NCI-H187 treated with DMSO at 0.1 percent for 48 hours (cell line): ENCODE data around the gene SKIL.
"Not testable (repeated sequence)": the region's sequence is repeated elsewhere in the genome, so short reads cannot be mapped to it uniquely, and the experiment has no call there.

ENCODE experiments used
- DNase-seq: peaks from one replicate; lab custom pipeline; 2025; lab: John Stamatoyannopoulos, UW

SKIL gene, protein sequence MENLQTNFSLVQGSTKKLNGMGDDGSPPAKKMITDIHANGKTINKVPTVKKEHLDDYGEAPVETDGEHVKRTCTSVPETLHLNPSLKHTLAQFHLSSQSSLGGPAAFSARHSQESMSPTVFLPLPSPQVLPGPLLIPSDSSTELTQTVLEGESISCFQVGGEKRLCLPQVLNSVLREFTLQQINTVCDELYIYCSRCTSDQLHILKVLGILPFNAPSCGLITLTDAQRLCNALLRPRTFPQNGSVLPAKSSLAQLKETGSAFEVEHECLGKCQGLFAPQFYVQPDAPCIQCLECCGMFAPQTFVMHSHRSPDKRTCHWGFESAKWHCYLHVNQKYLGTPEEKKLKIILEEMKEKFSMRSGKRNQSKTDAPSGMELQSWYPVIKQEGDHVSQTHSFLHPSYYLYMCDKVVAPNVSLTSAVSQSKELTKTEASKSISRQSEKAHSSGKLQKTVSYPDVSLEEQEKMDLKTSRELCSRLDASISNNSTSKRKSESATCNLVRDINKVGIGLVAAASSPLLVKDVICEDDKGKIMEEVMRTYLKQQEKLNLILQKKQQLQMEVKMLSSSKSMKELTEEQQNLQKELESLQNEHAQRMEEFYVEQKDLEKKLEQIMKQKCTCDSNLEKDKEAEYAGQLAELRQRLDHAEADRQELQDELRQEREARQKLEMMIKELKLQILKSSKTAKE

DNA sequence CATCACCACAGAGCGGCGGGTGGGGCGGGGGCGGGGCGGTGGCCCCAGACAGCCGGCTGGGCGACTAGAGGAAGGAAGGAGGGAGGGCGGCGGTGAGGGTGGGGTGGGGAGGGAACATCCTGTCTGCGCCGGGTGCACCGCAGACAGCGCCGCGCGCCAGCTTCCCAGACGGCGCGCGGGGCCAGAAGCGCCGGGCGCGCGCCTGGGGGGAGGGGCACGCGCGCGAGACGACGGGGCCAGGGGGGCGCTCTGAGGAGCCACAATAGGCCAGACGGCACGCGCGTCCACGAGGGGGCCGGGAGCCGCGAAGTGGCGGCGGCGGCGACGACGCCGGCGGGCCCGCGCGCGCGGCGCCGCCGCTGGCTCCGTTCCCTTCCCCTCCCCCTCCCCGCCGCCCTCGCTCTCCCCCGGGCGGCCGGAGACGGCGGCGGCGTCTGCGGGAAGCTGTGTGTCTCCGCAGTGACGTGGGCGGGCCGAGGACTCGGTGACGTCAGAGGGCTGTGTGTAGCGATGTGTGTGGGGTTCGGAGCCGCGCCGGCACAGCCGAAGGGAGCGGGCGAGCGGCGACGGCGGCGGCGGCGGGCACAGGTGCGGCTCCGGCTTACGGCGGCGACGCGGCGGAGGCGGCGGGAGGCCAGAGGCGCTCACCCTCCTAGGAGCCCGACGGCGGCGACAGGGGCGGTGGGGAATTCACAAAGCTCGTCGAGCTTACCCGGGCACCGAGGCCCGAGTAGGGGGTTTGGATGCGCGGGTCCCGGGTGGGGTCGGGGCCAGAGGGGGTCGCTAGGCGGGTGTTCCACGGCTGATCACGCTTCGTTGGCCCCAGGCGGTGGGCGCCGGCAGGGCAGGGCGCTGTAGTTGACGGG is at the start of gene SKIL:
TSS of gene SKIL (plus strand) at position 540 of the 866 bp plus-strand sequence. CDS start 2,617 bp downstream, outside the sequence.
- peak; percentile 39 for DNase-seq

DNA sequence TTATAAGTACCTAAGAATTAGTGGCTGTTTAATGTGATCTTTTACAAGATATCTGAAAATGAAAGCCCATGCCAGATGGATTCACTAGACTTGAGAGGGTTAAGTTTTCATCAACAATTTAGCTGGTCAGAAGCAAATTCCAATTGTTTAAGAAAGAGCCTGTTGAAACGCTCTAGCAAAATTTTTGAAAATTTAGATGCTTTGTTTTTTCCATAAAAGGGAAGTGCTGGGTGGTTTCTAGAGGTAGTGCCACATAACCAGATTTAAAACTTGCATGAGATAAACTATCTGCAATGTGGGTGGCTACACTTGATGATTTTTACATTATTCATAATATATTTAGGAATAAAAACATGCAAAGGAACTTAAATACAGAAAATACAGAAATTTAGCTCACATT is 48.5 kb upstream of the SKIL start:
- DNase-seq: no peak

DNA sequence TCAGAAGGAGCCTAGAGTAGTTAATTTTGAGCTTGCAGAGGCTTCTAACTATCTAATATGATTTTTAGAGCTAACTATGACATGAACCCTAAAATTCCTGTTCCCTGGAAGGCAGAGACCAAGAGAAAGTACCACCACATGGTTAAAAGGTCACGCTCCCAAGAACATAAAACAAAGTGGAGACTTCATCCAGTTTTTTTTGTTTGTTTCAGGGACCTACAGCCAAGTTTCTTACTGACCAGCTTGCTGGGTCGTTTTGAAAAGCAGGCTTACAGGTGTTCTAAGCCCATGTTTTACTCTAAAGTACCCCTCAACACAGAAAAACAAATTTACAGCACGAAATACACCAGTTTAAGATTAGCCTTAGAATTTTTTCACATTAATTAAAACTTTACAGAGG is 39.6 kb upstream of the SKIL start:
- no peak for DNase-seq

DNA sequence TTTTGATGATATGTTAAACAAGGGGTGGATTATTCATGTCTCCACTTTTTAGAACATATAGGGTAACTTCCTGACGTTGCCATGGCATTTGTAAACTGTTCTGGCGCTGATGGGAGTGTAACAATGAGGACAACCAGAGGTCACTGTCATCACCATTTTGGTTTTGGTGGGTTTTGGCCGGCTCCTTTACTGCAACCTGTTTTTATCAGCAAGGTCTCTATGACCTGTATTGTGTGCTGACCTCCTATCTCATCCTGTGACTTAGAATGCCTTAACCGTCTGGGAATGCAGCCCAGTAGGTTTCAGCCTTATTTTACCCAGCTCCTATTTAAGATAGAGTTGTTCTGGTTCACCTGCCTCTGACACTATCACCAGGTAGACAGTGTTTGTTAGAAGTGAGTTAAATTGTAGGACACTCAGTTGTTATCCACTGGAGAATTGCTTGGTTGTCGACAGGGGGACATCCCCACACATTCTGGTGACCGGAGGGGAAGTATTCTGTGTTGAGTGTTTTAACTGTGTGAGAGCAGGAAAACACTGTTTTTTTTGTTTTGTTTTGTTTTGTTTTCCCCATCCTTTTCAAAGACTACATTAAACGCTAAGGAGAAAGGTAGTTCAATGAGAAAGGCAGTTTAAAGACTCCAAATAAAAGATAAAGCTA is 36.9 kb upstream of the SKIL start:
- DNase-seq: no peak

DNA sequence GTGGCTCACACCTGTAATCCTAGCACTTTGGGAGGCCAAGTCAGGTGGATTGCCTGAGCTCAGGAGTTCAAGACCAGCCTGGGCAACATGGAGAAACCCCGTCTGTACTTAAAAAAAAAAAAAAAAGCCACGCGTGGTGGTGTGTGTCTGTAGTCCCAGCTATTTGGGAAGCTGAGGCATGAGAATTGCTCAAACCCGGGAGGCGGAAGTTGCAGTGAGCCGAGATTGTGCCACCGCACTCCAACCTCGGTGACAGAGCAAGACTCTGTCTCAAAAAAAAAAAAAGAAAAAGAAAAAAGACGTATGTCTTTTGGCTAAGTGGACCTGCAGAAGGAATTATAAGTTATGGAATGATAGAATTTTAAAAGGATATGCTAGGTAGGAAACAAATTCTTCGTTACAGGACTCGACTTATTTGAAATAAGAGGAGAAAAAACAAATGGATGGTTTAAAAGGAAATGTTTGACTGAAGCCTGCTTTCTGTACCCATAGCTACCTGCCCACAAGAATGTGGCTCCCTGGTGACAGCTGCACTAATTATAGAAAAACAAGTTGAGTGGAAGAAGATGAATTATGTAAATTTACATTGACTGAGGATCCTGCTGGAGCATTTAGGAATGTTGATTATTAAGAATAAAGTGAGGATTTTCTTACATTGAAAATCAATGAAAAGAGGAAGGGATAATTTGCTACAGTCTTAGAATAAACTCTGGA is 36.0 kb upstream of the SKIL start:
- DNase-seq: no peak

DNA sequence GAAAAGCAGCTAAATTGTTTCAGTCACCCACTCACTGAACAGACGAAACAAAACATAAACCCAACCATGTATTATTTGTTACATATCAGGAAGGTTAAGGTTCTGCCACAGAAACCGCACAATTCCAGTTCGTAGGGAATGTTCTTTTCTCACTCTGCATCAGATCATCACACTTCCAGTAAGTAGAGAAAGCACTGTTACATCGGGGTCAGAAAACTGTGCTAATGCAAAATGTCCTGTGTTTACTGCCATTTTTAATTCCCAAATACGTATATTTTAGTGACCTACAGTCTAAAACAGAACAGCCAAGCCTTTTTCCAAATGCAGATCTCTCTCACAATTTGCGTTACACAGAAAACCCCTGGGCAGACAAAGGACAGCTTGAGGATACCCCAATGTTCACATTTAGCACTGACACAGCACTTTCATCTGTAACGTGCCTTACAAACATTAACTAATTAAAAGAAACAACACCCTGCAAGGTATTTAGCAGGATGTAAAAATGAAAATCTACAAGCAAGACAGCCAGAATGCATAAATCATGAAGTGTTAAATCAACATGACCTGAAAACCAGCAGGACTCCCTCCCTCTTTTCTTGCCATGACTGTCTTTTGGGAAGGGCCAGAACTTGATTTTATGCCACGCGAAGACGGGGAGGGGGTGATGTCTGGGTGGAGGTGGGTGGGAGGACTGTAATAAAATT is 34.8 kb upstream of the SKIL start:
- DNase-seq: no peak

DNA sequence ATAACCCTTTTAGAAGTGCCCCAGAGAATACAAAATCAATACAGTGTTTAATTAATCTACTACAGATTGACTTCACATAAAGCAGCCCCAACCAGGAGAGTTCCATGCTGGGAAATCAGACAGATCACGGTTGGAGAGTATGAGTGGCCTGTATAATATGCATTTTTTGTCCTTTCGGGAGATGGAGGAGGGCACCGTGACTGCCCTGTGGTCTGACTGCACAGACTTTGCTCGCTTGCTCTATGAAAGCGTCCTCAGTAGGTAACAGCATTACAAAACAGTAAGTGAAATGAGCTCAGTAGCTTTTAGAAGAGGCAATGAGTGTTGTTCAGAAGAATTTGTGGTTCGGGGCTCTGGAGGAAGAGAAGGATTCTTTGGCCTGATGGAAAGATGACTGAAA is 34.2 kb upstream of the SKIL start:
- DNase-seq: no peak

- DNase-seq: no peak
Observed at GRCh38 chr3:170324962-170325361, 32.6 kb upstream of the SKIL start.

GRCh38 chr3:170327040-170327808 is 30.3 kb upstream of the SKIL start:
- no peak for DNase-seq

DNA sequence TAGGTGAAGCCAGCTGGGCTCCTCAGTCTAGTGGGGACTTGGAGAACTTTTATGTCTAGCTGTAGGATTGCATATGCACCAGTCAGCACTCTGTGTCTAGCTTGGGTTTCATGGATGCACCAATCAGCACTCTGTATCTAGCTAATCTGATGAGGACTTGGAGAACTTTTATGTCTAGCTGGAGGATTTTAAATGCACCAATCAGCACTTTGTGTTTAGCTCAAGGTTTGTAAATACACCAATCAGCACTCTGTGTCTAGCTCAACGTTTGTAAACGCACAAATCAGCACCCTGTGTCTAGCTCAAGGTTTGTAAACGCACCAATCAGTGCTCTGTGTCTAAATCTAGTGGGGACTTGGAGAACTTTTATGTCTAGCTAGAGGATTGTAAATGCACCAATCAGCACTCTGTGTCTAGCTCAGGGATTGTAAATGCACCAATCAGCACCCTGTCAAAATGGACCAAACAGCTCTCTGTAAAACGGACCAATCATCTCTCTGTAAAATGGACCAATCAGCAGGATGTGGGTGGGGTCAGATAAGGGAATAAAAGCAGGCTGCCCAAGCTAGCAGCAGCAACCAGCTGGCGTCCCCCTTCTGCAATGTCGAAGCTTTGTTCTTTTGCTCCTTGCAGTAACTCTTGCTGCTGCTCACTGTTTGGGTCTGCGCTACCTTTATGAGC is 29.5 kb upstream of the SKIL start:
- DNase-seq: not testable (repeated sequence)

GRCh38 chr3:170330366-170330765 is 27.1 kb upstream of the SKIL start:
- no peak for DNase-seq

DNA sequence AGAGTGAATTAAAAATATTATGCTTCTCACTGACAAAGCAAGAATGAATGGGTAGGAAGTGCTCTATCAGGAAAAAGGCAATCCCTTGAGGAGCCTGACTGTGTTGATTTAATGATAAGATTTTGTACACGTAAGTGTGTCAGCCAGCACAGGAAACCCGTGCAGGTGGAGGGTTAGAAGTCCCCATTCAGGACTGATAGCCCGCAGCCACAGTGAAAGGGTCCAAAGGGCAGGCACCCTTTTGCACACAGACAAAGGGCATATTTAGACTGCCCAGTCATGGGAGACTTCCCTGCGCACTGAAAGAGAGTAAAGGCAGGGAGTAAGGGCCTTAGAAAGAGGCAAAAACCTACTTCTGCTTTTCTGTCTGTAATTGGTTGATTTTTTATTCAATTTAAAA is 26.4 kb upstream of the SKIL start:
- no peak for DNase-seq

GRCh38 chr3:170337420-170337819 is 20.1 kb upstream of the SKIL start:
- DNase-seq: no peak

DNA sequence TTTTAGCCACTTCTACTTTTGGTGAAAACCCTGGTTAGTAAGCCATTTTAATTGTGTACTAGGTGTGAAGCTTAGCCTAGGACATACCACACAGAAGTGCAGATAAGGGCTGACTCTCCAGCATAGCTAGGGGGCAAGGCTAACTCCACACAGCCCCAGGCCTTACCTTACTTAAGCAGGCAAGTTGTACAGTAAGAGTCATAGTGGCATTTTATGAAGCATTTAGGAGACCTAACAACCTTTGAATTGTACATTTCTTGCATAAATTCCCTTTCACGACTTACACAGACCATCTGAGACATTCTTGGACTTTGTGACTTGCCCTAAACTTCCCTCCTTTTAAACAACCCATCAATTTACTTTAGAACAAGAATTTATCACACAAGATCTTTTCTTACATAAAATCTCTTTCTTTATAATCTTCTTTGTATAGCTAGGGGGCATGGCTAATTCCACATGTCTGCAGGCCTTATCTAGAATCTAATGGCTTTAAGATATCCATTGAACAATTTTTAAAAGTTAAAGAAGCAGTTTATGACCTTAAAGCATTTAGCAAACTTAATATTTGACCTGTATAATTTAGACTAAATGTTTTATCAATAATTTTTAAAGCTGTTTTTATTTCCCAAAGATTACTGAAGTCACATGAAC is 18.7 kb upstream of the SKIL start:
- DNase-seq: no peak

DNA sequence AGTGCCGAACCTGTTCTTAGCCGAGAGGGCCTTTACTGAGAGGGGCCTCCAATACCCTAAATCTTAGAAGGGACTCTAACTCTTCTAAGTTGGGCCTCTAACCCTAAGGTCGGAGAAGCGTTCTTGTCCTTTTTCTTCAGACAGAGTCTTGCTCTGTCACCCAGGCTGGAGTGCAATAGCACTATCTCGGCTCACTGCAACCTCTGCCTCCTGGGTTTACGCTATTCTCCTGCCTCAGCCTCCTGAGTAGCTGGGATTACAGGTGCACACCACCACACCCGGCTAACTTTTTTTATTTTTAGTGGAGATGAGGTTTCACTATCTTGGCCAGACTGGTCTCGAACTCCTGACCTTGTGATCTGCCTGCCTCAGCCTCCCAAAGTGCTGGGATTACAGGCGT is 15.2 kb upstream of the SKIL start:
- not testable (repeated sequence) for DNase-seq

- DNase-seq: not testable (repeated sequence)
Observed at GRCh38 chr3:170343859-170344258, 13.7 kb upstream of the SKIL start.

GRCh38 chr3:170344971-170345370 is 12.5 kb upstream of the SKIL start:
- DNase-seq: no peak

DNA sequence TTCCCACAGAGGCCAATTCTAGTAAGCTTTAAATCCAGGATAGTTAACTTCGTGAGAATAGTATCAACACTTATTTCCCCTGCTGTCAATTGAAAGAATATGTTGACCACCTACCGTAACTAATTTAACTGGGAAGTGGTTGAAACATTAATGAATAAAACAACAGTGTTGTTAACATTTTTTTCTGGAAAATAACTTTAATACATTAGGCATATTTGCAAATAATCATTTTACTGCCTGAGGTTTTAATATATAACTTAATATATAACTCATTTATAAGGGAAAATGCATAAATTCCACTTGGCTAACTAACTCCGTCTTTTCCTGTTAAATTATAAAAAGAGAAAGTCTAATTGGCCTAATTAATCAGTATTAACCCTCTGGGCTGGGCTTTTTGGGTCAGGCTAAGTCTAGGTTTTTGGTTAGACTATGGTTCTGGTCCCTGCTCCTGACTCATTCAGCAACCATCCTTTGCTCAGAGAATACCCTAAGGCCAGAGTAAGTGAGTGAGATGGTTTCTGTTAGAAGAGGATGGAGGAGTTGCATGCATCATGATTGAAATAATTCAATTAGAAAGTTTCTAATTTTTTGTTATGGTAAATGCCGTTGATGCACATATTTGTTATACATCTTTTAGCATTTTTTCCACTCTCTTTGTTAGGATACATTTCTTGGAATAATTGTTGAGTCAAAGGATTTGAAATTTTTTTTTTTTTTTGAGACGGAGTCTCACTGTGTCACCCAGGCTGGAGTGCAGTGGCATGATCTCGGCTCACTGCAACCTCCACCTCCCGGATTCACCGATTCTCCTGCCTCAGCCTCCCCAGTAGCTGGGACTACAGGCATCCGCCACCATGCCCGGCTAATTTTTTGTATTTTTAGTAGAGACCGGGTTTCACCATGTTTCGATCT is 10.8 kb upstream of the SKIL start:
- DNase-seq: no peak
